GM19397 (cell line): Measurements from ENCODE around the gene SLC25A36.
"Not testable (repeated sequence)": the region's sequence is repeated elsewhere in the genome, so short reads cannot be mapped to it uniquely, and the experiment has no call there.

Experiments used
- ATAC-seq: cut with Tn5 transposase; IDR thresholded peaks from one replicate; pipeline ENCODE4 v1.9.1; 2021; ENCODE audit warnings: mild to moderate bottlenecking, moderate library complexity; ENCODE audit not compliant: unreplicated experiment

The SLC25A36 gene

GRCh38 chr3:140987792-140988191 is 46.2 kb downstream of the SLC25A36 start:
- not testable (repeated sequence) for ATAC-seq

- no peak for ATAC-seq
These were observed 52.7 kb downstream of the SLC25A36 start for GRCh38 chr3:140994316-140994715.

GRCh38 chr3:140994861-140995260 is 53.2 kb downstream of the SLC25A36 start:
- not testable (repeated sequence) for ATAC-seq

GRCh38 chr3:140995881-140996280 is 54.2 kb downstream of the SLC25A36 start:
- ATAC-seq: no peak

DNA sequence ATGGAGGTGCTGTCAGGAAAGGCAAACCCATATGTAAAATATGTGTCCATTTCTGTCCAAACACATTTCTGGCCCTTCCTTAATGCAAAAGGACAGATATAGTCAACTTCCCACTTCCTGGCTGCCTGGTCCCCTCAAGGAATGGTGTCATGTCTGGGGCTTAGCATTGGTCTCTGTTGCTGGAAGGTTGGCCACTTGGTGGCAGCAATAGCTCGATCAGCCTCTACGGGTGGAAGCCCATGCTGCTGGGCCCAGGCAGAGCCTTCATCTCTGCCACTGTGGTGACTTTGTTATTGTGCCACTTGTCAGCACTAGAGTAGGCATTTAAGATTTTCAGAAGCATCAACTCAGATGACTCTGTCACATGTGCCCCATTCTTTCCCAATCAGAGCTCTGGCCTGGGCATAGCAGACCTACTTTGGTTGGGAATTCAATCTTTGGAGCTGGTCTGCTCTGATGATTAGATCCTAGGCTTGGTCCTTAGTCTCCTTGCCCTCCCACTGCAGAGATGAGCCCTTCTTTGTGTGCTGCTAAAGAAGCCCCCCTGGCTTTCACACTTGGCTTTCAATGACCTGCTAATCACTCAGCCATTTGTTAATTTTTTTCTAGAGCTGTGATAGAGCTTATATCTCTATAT is 58.5 kb downstream of the SLC25A36 start:
- ATAC-seq: peak; percentile 75

DNA sequence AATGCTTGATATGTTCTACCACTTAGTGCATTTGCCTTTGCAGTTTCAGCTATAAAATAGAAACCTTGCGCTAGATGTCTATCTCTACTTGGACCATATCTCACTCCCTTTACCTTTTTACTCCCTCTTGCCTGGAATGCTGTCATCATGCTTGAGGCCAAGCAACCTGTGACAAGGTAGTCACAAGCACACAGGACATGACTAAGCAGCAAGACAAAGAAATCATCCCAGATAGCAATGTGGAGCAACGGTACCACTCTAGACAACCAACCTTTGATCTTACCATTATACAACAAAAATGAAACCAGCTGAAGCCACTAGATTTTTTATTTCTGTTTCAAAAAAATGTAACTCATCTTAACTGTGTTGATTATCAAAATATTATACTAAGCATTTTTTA is 59.0 kb downstream of the SLC25A36 start:
- ATAC-seq: no peak

DNA sequence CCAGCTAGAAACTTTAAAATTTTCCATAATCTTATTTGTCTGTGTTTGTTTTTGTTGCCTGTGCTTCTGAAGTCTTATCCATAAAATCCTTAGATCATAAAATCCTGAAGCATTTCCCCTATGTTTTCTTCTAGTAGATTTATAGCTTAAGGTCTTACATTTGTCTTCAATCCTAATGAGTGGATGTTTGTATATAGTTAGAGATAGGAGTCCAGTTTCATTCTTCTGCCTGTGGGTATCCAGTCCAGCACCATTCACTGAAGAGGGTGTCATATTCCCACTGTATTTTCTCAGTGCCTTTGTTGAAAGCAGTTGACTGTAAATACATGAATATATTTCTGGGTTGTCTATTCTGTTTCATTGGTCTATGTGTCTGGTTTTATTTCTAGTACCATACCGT is 64.7 kb downstream of the SLC25A36 start:
- no peak for ATAC-seq

DNA sequence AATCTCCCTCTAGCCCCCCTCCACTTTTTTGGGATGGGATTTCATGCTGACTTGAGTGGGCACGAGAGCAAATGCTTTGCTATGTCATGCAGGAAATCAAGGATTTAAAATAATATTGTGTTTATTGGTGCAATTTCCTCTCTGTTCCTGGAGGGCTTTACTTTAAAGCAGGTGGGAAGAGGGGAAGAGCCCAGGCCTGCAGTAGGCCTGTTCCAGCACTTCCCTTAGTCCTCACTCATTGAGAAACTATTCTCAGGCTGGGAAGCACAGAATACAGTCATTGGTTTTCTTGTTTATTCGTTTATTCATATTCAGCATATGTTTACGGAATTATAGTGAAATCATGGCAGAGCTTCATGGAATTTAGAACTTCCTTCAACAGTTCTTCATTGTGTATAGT is 67.9 kb downstream of the SLC25A36 start:
- no peak for ATAC-seq

DNA sequence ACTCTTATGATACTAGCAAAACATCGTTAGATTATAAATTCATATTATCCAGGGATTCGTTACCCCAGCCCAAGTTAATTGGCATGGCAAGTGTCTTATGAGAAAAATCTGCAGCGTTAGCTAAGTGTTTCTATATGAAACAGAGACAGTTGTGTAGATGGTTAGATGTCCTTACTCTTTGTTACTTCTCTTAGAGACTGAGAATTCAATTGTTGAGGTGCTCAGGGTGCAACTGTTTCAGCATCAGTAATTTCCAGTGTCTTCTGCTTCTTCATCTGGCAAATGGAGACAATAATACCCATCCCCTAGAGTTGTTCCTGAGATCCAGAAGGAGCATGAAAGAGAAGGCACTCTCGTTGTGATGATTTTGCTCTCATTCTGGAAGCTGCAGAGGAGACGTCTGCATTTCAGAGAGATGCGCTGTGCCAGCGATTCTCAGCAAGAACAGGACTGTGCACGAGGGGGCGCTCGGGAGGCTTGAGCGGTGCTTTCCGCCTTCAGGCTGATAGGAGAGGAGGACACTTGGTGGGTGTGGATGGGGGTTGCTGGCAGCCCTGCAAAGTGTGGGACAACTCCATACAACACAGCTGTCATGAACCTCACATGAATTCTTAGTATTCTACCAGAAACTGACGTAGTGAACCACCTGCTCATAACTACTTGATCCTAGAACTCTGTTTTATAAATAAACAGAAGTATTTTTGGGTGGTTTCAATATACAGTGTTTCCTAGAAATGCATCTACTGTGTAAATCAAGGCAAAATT is 69.8 kb downstream of the SLC25A36 start:
- ATAC-seq: peak; percentile 50

- no peak for ATAC-seq
These were observed 70.3 kb downstream of the SLC25A36 start for GRCh38 chr3:141011997-141012262.

DNA sequence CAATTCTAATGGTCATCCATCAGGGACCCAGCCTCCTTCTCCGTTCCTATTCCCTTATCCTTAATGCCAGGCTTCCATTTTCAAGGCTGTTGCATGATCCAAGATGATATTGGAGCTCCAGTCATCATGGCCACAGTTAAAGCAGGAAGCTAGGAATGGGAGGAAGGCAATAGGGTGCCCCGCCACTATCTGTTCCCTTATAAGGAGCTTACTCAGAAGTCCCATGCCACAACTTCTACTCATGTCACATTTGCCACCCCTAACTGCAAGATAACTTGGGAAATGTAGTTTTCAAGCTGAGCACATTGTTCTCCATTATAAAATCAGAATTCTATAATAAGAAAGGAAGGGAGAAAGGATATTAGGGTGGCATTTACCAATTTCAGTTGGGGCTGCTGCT is 70.9 kb downstream of the SLC25A36 start:
- no peak for ATAC-seq

GRCh38 chr3:141015481-141015880 is 73.8 kb downstream of the SLC25A36 start:
- no peak for ATAC-seq

DNA sequence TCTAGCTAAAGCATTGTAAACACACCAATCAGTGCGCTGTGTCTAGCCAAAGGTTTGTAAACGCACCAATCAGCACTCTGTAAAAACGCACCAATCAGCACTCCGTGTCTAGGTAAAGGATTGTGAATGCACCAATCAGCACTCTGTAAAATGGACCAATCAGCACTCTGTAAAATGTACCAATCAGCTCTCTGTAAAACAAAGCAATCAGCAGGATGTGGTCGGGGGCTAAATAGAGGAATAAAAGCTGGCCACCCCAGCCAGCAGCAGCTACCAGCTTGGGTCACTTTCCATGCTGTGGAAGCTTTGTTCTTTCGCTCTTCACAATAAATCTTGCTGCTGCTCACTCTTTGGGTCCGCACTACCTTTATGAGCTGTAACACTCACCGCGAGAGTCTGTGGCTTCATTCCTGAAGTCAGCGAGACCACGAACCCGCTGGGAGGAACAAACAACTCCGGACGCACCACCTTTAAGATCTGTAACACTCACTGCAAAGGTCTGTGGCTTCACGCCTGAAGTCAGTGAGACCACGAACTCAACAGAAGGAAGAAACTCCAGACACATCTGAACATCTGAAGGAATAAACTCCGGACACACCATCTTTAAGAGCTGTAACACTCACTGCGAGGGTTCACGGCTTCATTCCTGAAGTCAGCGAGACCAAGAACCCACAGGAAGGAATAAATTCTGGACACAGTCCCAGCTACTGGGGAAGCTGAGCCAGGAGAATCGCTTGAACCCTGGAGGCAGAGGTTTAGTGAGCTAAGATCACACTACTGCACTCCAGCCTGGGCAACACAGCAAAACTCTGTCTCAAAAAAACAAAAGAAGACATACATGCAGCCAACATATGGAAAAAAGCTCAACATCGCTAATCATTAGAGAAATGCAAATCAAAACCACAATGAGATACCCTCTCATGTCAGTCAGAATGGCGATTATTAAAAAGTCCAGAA is 76.0 kb downstream of the SLC25A36 start:
- not testable (repeated sequence) for ATAC-seq

- ATAC-seq: no peak
These were observed 77.6 kb downstream of the SLC25A36 start for GRCh38 chr3:141019244-141019643.

DNA sequence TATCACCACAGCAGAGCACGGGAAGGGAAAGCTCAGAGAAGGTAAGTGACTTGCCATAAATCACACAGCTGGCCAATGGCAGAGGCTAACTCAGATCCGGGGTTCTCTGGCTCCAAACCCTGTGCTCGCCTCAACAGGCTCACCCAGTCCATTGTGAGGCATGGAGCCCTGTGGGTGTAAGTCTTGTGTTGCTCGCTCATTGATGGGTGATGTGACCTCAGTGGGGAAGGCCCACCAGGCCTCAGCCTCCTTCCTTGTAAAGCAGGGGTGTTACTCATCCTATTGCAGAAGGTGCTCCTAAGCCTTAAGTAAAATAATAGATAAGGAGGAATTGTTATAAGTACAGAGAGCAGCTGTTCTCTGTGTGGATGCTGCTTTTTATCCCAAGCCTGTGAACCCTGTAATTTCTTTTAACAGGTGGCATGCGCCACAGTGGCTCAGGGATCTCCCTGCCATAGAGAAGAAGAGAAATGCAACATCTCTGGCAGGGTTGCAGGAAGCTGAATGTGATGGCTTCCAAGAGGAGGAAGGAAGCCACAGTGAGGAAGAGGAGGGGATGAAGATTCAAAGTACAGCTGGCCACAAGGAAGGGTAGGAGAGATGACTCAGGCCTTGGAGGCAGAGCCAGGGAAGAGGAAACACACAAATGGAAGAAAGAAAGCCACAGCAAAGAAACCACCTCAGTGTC is 78.7 kb downstream of the SLC25A36 start:
- ATAC-seq: no peak

- no peak for ATAC-seq
These were observed 79.6 kb downstream of the SLC25A36 start for GRCh38 chr3:141021261-141021660.
